Measurements from ENCODE around the gene CFAP44. TPM values are rescaled to one million over a fixed set of nuclear protein-coding genes. Genes with fewer than 3 reads are reported as not detected.

CFAP44 gene, protein sequence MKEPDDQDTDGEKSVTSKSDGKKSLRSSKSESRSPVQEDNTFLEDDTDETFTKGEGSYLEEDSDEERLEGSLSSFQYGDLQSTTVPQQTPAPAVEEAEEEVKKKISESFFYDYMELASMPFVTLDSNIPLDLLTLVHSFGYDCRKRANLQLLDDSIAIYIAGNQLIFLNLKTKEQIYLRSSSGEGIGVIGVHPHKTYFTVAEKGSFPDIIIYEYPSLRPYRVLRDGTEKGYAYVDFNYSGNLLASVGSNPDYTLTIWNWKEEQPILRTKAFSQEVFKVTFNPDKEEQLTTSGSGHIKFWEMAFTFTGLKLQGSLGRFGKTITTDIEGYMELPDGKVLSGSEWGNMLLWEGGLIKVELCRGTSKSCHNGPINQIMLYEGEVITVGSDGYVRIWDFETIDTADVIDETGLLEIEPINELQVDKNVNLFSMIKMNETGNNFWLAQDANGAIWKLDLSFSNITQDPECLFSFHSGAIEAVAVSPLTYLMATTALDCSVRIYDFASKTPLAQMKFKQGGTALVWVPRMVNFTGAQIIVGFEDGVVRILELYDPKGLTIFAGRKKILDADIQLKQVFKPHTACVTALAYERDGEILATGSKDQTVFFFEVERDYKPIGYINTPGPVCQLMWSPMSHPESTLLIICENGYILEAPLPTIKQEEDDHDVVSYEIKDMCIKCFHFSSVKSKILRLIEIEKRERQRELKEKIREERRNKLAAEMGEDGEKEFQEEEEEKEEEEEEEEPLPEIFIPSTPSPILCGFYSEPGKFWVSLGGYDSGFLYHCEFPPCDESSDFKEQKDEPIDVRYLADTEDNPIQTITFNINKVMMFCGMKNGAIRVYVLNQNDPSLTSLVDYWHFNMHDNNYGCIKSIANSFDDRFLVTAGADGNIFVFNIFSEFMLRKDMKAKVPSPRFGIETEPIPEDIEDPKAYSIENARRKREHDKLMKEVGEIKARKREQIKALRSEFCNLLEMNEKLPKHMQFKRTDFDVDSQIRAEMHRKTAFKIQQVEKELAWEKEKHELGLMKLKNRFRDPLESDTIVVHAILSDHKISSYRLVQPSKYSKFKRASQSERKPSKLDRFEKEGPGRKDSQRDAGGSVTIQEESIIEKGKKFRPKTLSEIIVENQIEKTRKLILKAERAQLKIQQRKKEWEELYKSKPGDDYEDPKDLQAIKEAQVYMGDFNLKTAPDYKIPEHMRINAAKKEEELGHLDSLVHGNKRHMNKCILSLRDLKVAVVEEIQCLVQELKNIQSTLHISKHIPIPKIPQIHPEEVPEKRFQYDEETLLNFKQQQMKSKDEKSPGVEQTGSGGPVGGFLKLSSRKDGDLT (N-terminal part only)
- 2.6 and 4.4 TPM in 2 replicates for total RNA-seq

GRCh38 chr3:113441051-113441770 is at the start of gene CFAP44:
CFAP44 (minus strand) TSS chr3:113441493; CDS start chr3:113433664, 7,829 bp downstream.

Other genes starting within 250 kb of the CFAP44 start
- 0.09 TPM in 2 replicates for gene BOC, start 229.9 kb downstream of the CFAP44 start, total RNA-seq
- 7.6 and 9.9 TPM in 2 replicates for gene SPICE1, start 73.7 kb upstream of the CFAP44 start, total RNA-seq
- gene SIDT1, start 91.1 kb upstream of the CFAP44 start, total RNA-seq, result 0.27 TPM in 1 of 2 replicates, not detected in the other

Measured in endothelial cell of coronary artery (primary cell).